Endothelial cell of umbilical vein (primary cell): ENCODE results near the gene PNMA1. TPM values are rescaled to one million over a fixed set of nuclear protein-coding genes. Genes with fewer than 3 reads are reported as not detected.

Source experiments
- BruUV-seq: library from RNA; stranded (reverse); fragments of 400-500 nt; replicated peaks from 2 replicates; lab custom pipeline; 2021; lab: Mats Ljungman, UMichigan
- CTCF ChIA-PET: fragments of 300-600, 350-600 bp; sonication (Branson Sonifier 250); formaldehyde crosslinking; loops from one replicate; lab custom pipeline; 2021; ENCODE audit warnings: antibody characterized with exemption, inconsistent platforms; lab: Charles Lee
- POLR2A ChIA-PET: fragments of 300-600, 350-600 bp; sonication (Branson Sonifier 250); formaldehyde crosslinking; loops from one replicate; lab custom pipeline; 2021; ENCODE audit warnings: antibody characterized with exemption, inconsistent platforms; lab: Charles Lee
- DNase-seq: peaks from one replicate; pipeline ENCODE4 v3.0.0-alpha.2; 2011; ENCODE audit warnings: low read depth, low spot score
- FAIRE-seq: peaks from 2 replicates; lab custom pipeline; 2011; peaks lifted over from hg19 to GRCh38; lab: Jason Lieb, UNC
- H2AFZ ChIP-seq: 2 replicates; pipeline ENCODE4 v1.6.0; 2012; ENCODE audit warnings: low read depth, low read length, control low read depth, inconsistent platforms
- H3K27ac ChIP-seq: 2 replicates; pipeline ENCODE4 v1.5.1; 2011; ENCODE audit warnings: low read depth, mild to moderate bottlenecking, control low read depth, low read length, moderate library complexity; ENCODE audit not compliant: insufficient read depth
- H3K27me3 ChIP-seq, 2 experiments: 2 replicates each; pipeline versions ENCODE4 v1.6.0 to v1.6.1; 2011; ENCODE audit warnings: low read length in 2 of 2, mixed read lengths in 1 of 2; ENCODE audit not compliant: control insufficient read depth in 2 of 2, insufficient read depth in 2 of 2
- H3K36me3 ChIP-seq, 2 experiments: 2 replicates in 1 of 2; 3 replicates in 1 of 2; pipeline ENCODE4 v1.5.1; 2011; ENCODE audit warnings: low read length in 2 of 2, mild to moderate bottlenecking in 1 of 2, moderate library complexity in 1 of 2; ENCODE audit not compliant: control insufficient read depth in 2 of 2, insufficient read depth in 2 of 2; ENCODE audit errors: extremely low read depth in 1 of 2
- H3K4me1 ChIP-seq: 3 replicates; pipeline ENCODE4 v1.5.1; 2011; ENCODE audit warnings: mild to moderate bottlenecking, low read length; ENCODE audit not compliant: control insufficient read depth, insufficient read depth; ENCODE audit errors: extremely low read depth
- H3K4me2 ChIP-seq: 2 replicates; pipeline ENCODE4 v1.6.1; 2011; ENCODE audit warnings: low read length, control low read depth, mixed read lengths; ENCODE audit not compliant: insufficient read depth
- H3K4me3 ChIP-seq, 3 experiments: fragments of 200-600 bp in 1 of 3; sonication (generic), shearing (Covaris generic) in 1 of 3; replicated peaks in 1 of 3; 2 replicates each; pipeline ENCODE4 v1.5.1; 2011 to 2016; ENCODE audit warnings: control low read depth in 3 of 3, low read length in 3 of 3, mild to moderate bottlenecking in 2 of 3, inconsistent platforms in 1 of 3, low read depth in 1 of 3, moderate library complexity in 1 of 3; ENCODE audit not compliant: insufficient read depth in 1 of 3
- H3K79me2 ChIP-seq: 2 replicates; pipeline ENCODE4 v1.6.0; 2012; ENCODE audit warnings: low read length, inconsistent platforms; ENCODE audit not compliant: control insufficient read depth, insufficient read depth
- H3K9ac ChIP-seq: replicated peaks from 2 replicates; pipeline ENCODE3; 2011; ENCODE audit warnings: low read length, control low read depth; ENCODE audit not compliant: insufficient read depth; ENCODE audit errors: extremely low read depth
- H3K9me1 ChIP-seq: replicated peaks from 3 replicates; pipeline ENCODE4 v1.6.0; 2011; ENCODE audit warnings: mild to moderate bottlenecking, low read length; ENCODE audit not compliant: control insufficient read depth, insufficient read depth; ENCODE audit errors: extremely low read depth
- H3K9me3 ChIP-seq: replicated peaks from 2 replicates; pipeline ENCODE4 v1.5.1; 2012; ENCODE audit warnings: low read length, inconsistent platforms; ENCODE audit not compliant: control insufficient read depth, insufficient read depth
- H4K20me1 ChIP-seq: replicated peaks from 2 replicates; pipeline ENCODE3; 2011; ENCODE audit warnings: mild to moderate bottlenecking, low read length; ENCODE audit not compliant: control insufficient read depth, insufficient read depth; ENCODE audit errors: extremely low read depth
- EZH2 ChIP-seq: IDR thresholded peaks from 2 replicates; pipeline ENCODE4 v1.6.1; 2012; ENCODE audit warnings: borderline replicate concordance, low read depth, mild to moderate bottlenecking, moderate library complexity, low read length, inconsistent platforms; ENCODE audit not compliant: severe bottlenecking
- FOS ChIP-seq: IDR thresholded peaks from 2 replicates; pipeline ENCODE4 v1.6.1; 2011; ENCODE audit warnings: mild to moderate bottlenecking, low read length, moderate library complexity, borderline replicate concordance; ENCODE audit not compliant: insufficient read depth
- GATA2 ChIP-seq: IDR thresholded peaks from 2 replicates; pipeline ENCODE4 v1.7.0; 2011; ENCODE audit warnings: low read depth, mild to moderate bottlenecking, moderate library complexity, mixed read lengths, low read length; ENCODE audit not compliant: insufficient read length, insufficient read depth
- JUN ChIP-seq: IDR thresholded peaks from 2 replicates; pipeline ENCODE4 v1.6.1; 2011; ENCODE audit warnings: borderline replicate concordance, low read depth; ENCODE audit not compliant: insufficient read length, insufficient read depth
- MYC ChIP-seq: IDR thresholded peaks from one replicate; pipeline ENCODE4 v1.6.1; 2011; ENCODE audit warnings: mild to moderate bottlenecking, low read depth, low read length
- POLR2A ChIP-seq: IDR thresholded peaks from 2 replicates; pipeline ENCODE4 v1.6.1; 2012; ENCODE audit warnings: low read depth, mild to moderate bottlenecking, control low read depth, low read length
- POLR2AphosphoS5 ChIP-seq: IDR thresholded peaks from 2 replicates; pipeline ENCODE4 v1.6.1; 2012; ENCODE audit warnings: low read depth, mild to moderate bottlenecking, control low read depth, low read length, moderate library complexity; ENCODE audit not compliant: insufficient read depth
- dilution Hi-C: fragments of 300-500 bp; cut with MboI; formaldehyde crosslinking; loops from one replicate; pipeline ENCODE4 v1.15.0; 2019; ENCODE audit warnings: low sequenced_read_pairs; ENCODE audit not compliant: extremely low pct_ligation_motif_present
- intact Hi-C: fragments of 100-400 bp; cut with micrococcal nuclease; formaldehyde crosslinking; loops from one replicate; pipeline ENCODE4 v1.10.0; 2022
- polyA plus RNA-seq, 4 experiments: library from polyadenylated mRNA; depleted of rRNA in 3 of 4; stranded (reverse) in 3 of 4; unstranded in 1 of 4; fragments of >200 nt; gene quantifications; 2 replicates each; pipeline versions ENCODE4 v1.2.1 to v1.2.3, GENCODE V29; 2011 to 2012; ENCODE audit warnings: missing spikeins in 1 of 4
- total RNA-seq: library from RNA; stranded (reverse); gene quantifications from 2 replicates; pipeline ENCODE4 v1.2.3, GENCODE V29; 2021
- TF ChIP-seq, protein P1 (sequence below): IDR thresholded peaks from 2 replicates; pipeline ENCODE4 v1.6.1; 2011; ENCODE audit not compliant: insufficient read depth, insufficient read length

Gene PNMA1
- total and polyA plus RNA-seq, 2 donors (not counting 3 experiments of a cell fraction or from before 2014, with no cell fraction given) = 29.8 to 82.6 TPM

DNA sequence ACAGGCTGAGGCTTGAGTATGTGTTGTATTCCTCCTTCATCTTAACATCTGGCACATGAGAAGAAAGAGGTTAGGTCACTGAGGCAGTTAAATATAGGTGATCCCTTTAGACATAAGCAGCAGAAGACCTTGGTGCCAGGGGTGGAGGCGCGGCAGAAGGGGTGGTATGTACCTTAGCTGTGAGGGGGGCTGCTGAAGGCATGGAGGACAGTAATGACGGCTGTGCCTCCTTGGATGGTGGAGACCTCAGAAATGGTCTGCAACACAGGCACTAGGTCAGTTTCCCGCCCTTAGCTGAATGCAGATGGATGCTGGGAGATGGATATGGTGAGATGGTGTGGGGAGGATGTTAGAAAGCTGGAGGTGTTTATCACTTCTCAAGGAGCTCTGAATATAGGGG lies 1.5 kb upstream of the PNMA1 start:
- no TSS peak for BruUV-seq
- H3K4me2 ChIP-seq = no peak overlapping the region
- H3K9me1 ChIP-seq = no peaks in the 10 kb centered on the region
- no peak overlapping the region for H2AFZ ChIP-seq
- DNase-seq (no peak), FAIRE-seq (no peak)
- peaks cover 24% of the 10 kb centered on the region for H3K79me2 ChIP-seq
- TF ChIP-seq, protein P1, sequence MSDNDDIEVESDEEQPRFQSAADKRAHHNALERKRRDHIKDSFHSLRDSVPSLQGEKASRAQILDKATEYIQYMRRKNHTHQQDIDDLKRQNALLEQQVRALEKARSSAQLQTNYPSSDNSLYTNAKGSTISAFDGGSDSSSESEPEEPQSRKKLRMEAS = no peak
- no peak for TF ChIP-seq GATA2
- peak; percentile 22 for TF ChIP-seq POLR2AphosphoS5
- no peak for TF ChIP-seq MYC
- no peak for TF ChIP-seq POLR2A
- TF ChIP-seq JUN = no peak
- no peak for TF ChIP-seq FOS
- peaks cover 18 to 20% of the 10 kb centered on the region in 2 experiments for H3K36me3 ChIP-seq
- dilution Hi-C loops = no loop called here
- H4K20me1 ChIP-seq = no peaks in the 10 kb centered on the region
- no peaks in the 10 kb centered on the region for H3K9me3 ChIP-seq
- intact Hi-C loops = loop anchor here (2.0 kb wide), 1 partner anchor 25 kb away; no protein-coding TSS in a partner anchor
- H3K27ac ChIP-seq = no peak overlapping the region
- H3K4me1 ChIP-seq = peaks cover 15% of the 10 kb centered on the region
- ChIA-PET POLR2A (no interaction called here), CTCF (interaction anchor here (3.2 kb wide), 1 partner anchor 13 kb away, joined by 13 read pairs; no protein-coding TSS in a partner anchor)
- H3K27me3 ChIP-seq = no peaks in the 10 kb centered on the region
- H3K4me3 ChIP-seq = no peak overlapping the region
- no peak overlapping the region for H3K9ac ChIP-seq

DNA sequence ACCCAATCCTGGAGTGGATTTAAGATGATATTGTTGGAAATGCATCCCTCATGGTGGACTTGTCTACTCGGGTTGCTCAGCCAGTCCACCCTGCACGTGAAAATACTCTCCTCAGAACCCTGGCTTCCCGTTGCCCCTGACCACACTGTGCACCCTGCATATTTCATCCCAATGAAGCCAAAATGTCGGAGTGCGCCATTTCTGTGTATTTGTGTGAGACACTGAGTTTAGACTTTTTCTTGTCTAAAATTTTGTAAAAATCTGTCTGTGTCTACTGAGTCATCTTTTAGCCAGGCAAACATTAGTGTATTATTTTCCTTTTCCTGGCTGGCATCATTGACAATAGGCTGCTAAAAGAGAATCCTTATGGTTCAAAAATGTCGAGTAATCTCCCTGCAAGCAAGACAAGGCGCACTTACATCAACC lies 485 bp upstream of the PNMA1 start:
- peak overlapping the region; percentile 40 for H3K4me2 ChIP-seq
- H2AFZ ChIP-seq = no peak overlapping the region
- intact Hi-C loops = loop anchor here (1.0 to 5.0 kb wide), 3 partner anchors 10 to 38 kb away; no protein-coding TSS in a partner anchor
- FAIRE-seq (peak; percentile 77), DNase-seq (no peak)
- ChIA-PET CTCF (interaction anchor here (0.7 to 3.6 kb wide), 5 partner anchors 9 to 206 kb away, joined by 3 to 15 read pairs (median 9); a partner anchor contains a TSS), POLR2A (interaction anchor here (0.6 kb wide), 2 partner anchors 9 to 104 kb away, joined by 3 to 5 read pairs; no protein-coding TSS in a partner anchor)
- H3K9me3 ChIP-seq = no peaks in the 10 kb centered on the region
- no TSS peak for BruUV-seq
- H3K9me1 ChIP-seq = no peaks in the 10 kb centered on the region
- H4K20me1 ChIP-seq = no peaks in the 10 kb centered on the region
- H3K27ac ChIP-seq = peak overlapping the region; percentile 71
- H3K4me3 ChIP-seq = peak overlapping the region in 2 of 3 experiments; percentile 74 to 81
- H3K79me2 ChIP-seq = peaks cover 27% of the 10 kb centered on the region
- no peaks in the 10 kb centered on the region for H3K27me3 ChIP-seq
- H3K9ac ChIP-seq = peak overlapping the region; percentile 7
- peaks cover 12 to 19% of the 10 kb centered on the region in 2 experiments for H3K36me3 ChIP-seq
- TF ChIP-seq FOS = peak; percentile 13
- no peak for TF ChIP-seq EZH2
- dilution Hi-C loops = no loop called here
- H3K4me1 ChIP-seq = peaks cover 15% of the 10 kb centered on the region
